ENCODE results near the gene NRAS. TPM values are rescaled to one million over a fixed set of nuclear protein-coding genes. Genes with fewer than 3 reads are reported as not detected.
A peak's percentile ranks its signal among the peaks of the same experiment; 100 is the strongest.

Gene NRAS
- total RNA-seq (10 to 100 TPM; 22.8 to 24.6 TPM), polyA plus RNA-seq (ENCODE audit: insufficient read depth, low read depth, low replicate concordance) (17.4 TPM)
- long read RNA-seq, donor 1, full-length matches to known transcripts, result 58 of 58 reads
- long read RNA-seq, donor 1, partial matches to known transcripts, result 0 of 58 reads
- long read RNA-seq, donor 1, other reads (novel, unspliced or antisense), result 0 of 58 reads
- long read RNA-seq, donor 2, full-length matches to known transcripts, result 31 of 31 reads
- long read RNA-seq, donor 2, partial matches to known transcripts, result 0 of 31 reads
- long read RNA-seq, donor 2, other reads (novel, unspliced or antisense), result 0 of 31 reads

DNA sequence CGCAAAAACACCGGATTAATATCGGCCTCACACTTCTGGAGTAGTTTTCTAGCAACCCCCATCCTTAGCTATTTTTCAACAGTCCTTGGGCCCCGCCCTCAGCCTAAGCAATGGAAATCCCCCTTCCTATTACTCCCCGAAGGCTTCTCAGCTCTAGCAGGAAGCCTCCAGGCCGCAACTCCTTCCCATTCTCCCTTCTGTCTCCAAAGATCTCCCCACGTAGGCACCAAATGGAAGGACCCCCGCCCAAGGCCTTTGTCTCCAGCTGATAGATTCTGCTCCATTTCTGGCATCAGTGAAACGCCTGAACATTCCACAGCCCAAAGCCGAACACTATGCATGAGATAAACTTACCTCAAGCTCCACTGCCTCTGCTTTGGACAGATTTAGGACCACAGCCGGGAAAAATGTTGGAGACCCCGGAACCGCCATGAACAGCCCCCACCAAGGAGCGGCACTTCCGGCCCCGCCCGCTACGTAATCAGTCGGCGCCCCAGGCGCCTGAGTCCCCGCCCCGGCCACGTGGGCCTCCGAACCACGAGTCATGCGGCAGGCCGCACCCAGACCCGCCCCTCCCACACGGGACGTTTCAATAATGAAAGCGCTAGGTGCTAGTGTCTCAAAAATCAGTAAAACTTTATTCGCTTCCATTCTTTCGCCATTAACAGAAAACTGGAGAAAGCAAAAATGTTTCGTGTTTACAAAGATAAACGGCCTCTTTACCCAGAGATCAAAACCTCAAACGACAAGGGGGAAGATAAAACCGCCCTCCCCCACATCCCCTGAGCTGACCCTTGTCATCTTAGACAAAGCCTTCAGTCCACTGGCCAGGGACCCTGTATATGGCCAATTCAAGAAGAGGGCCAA lies at the start of gene NRAS:
Gene NRAS, minus strand, starts transcription at position 468 of the 867 bp plus-strand sequence. CDS start 611 bp downstream, outside the sequence.
- Histone ChIP-seq H3K36me3 (ENCODE audit: low read depth, missing control alignments) (no peaks in the 10 kb centered on the region), H3K4me3 (peak within 1 kb of the TSS; percentile 85 to 91), H3K4me1 (peaks cover 9% of the 10 kb centered on the region), H3K27me3 (no peaks in the 10 kb centered on the region), H3K27ac (peak within 1 kb of the TSS; percentile 73 to 84), H3K9me3 (no peaks in the 10 kb centered on the region)
- intact Hi-C loops (cut with DNase I; ENCODE audit: low total_unique reads), result no loop called here
- 0 to 1% methylated on average over 33 to 38 of the region's 38 CpGs for WGBS, 2 donors
- no peak for TF ChIP-seq POLR2A (IDR thresholded peaks at IDR 0.05)
- TF ChIP-seq, protein P1, sequence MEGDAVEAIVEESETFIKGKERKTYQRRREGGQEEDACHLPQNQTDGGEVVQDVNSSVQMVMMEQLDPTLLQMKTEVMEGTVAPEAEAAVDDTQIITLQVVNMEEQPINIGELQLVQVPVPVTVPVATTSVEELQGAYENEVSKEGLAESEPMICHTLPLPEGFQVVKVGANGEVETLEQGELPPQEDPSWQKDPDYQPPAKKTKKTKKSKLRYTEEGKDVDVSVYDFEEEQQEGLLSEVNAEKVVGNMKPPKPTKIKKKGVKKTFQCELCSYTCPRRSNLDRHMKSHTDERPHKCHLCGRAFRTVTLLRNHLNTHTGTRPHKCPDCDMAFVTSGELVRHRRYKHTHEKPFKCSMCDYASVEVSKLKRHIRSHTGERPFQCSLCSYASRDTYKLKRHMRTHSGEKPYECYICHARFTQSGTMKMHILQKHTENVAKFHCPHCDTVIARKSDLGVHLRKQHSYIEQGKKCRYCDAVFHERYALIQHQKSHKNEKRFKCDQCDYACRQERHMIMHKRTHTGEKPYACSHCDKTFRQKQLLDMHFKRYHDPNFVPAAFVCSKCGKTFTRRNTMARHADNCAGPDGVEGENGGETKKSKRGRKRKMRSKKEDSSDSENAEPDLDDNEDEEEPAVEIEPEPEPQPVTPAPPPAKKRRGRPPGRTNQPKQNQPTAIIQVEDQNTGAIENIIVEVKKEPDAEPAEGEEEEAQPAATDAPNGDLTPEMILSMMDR (IDR thresholded peaks at IDR 0.05), result peak in 1 of 3 experiments; percentile 2
- peak; percentile 97 for DNase-seq

- no peaks in the 10 kb centered on the region for H3K36me3 ChIP-seq (ENCODE audit: low read depth, missing control alignments)
- WGBS, 2 donors, result 90 to 92% methylated on average over 4 of the region's 4 CpGs
- H3K27ac ChIP-seq, result no peak overlapping the region
- DNase-seq, result no peak
- no peaks in the 10 kb centered on the region for H3K9me3 ChIP-seq
- no peak for TF ChIP-seq POLR2A (IDR thresholded peaks at IDR 0.05)
- TF ChIP-seq, protein P1 (IDR thresholded peaks at IDR 0.05), result peak in 1 of 3 experiments; percentile 20
- no peak overlapping the region for H3K4me3 ChIP-seq
- H3K27me3 ChIP-seq, result no peaks in the 10 kb centered on the region
- H3K4me1 ChIP-seq, result no peaks in the 10 kb centered on the region
- intact Hi-C loops (cut with DNase I; ENCODE audit: low total_unique reads), result no loop called here
Observed at GRCh38 chr1:114764689-114765088, 48.1 kb upstream of the NRAS start.

DNA sequence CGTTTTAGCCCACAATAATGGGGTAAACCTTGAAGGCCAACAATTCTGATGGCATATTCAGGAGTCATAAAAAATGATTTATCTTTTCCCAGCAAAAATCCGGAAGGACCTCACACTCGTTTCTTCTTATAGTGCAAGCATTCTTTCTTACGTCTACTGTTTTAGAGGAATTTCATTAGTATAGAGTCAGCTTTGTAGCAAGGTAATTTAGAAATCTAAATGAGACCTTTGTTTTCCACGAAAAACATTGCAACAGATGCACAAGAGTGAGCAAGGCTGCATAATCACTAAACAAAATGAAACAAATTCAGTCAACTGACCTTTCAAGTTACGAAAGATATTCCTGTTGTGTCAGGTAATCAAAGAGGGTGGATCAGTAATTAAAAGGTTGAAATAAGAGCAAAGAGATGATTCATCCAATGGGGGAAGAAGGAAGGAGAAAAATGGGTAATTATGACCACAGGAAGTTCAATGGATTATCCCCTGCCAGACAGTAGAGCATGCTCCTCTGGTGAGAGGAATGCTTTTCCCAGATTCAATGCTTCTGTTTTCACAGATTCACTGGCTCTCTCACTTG lies 41.8 kb upstream of the NRAS start:
- H3K9me3 ChIP-seq, result no peaks in the 10 kb centered on the region
- intact Hi-C loops (cut with DNase I; ENCODE audit: low total_unique reads), result no loop called here
- H3K4me3 ChIP-seq, result peak overlapping the region; percentile 100
- TF ChIP-seq, protein P1 (IDR thresholded peaks at IDR 0.05), result no peak
- no peak for TF ChIP-seq POLR2A (IDR thresholded peaks at IDR 0.05)
- peak overlapping the region; percentile 100 for H3K27ac ChIP-seq
- H3K4me1 ChIP-seq, result peaks cover 27% of the 10 kb centered on the region
- 15 to 23% methylated on average over 6 of the region's 6 CpGs for WGBS, 2 donors
- no peaks in the 10 kb centered on the region for H3K27me3 ChIP-seq
- DNase-seq, result no peak
- H3K36me3 ChIP-seq (ENCODE audit: low read depth, missing control alignments), result no peaks in the 10 kb centered on the region

DNA sequence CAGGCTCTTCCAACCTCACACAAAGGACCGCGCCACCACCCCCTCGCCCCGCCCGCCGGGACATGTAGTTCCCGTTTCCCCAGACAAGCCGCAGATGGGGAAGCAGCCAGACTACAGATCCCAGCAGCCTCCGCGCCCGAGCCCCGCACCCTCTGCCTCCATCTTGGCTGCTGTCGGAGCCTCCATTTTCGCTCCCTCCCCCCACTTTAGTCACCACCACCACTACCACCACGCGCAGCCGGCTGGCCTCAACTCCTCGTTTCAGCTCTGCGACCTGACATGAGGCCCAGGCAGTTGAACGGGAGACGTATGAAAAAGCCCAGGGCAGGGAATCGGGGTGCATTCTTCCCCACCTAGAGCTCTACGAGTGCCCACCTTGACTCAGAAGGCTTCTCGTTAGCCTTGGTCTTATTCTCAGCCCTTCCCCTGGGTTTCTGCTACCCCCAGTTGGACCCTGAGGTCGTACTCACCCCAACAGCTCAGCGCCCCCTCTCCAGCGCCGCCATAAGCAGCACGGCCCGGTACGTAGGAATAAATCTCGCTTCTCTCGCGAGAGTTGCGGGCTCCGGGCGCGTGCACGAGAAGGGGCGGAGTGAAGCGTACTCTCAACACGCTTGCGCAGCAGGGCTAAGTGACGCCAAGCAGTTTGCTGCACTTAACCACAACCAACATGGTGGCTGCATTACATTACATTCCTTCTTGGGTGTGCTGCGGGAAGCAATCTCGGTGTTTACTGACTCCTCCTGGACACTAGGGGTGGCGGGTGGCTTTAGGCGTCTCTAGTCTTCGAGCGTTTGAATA lies 41.1 kb upstream of the NRAS start, which contains the start of gene CSDE1:
Gene CSDE1, minus strand, starts transcription at position 530 of the 801 bp plus-strand sequence. CDS start 18,094 bp downstream, outside the sequence.
- H3K4me3 ChIP-seq, result peak within 1 kb of the TSS; percentile 100
- peak; percentile 98 for DNase-seq
- 0% methylated on average over 22 to 49 of the region's 50 CpGs for WGBS, 2 donors
- no peaks in the 10 kb centered on the region for H3K9me3 ChIP-seq
- no peaks in the 10 kb centered on the region for H3K27me3 ChIP-seq
- H3K27ac ChIP-seq, result peak within 1 kb of the TSS; percentile 100
- TF ChIP-seq, protein P1 (IDR thresholded peaks at IDR 0.05), result peak in 2 of 3 experiments; percentile 22 to 27
- TF ChIP-seq POLR2A (IDR thresholded peaks at IDR 0.05), result peak; percentile 32
- intact Hi-C loops (cut with DNase I; ENCODE audit: low total_unique reads), result no loop called here
- H3K4me1 ChIP-seq, result peaks cover 27% of the 10 kb centered on the region
- no peaks in the 10 kb centered on the region for H3K36me3 ChIP-seq (ENCODE audit: low read depth, missing control alignments)

Measured in testis (tissue), 5 donors.